HL-60 (cell line): ENCODE data around the gene NRXN3.

ENCODE experiments used
- DNase-seq, 2 experiments: peaks; one replicate each; pipeline ENCODE4 v3.0.0-alpha.2; 2010 to 2020; ENCODE audit warnings: low read depth in 1 of 2, low spot score in 1 of 2
- H3K27ac ChIP-seq: fragments of 250-450 bp; sonication (Bioruptor Pico); replicated peaks from 2 replicates; pipeline ENCODE4 v1.5.1; 2020; ENCODE audit warnings: mild to moderate bottlenecking, moderate library complexity
- H3K27me3 ChIP-seq: fragments of 250-450 bp; sonication (Bioruptor Pico); 2 replicates; pipeline ENCODE4 v1.5.1; 2021; ENCODE audit warnings: mild to moderate bottlenecking, moderate library complexity; ENCODE audit not compliant: insufficient read depth, poor library complexity, severe bottlenecking
- H3K4me3 ChIP-seq: replicated peaks from 2 replicates; pipeline ENCODE4 v1.5.1; 2011; ENCODE audit warnings: mild to moderate bottlenecking, control low read depth, low read length; ENCODE audit not compliant: insufficient read depth
- CTCF ChIP-seq: IDR thresholded peaks from one replicate; pipeline ENCODE4 v1.5.1; 2011; ENCODE audit warnings: low read length, control low read depth, inconsistent platforms; ENCODE audit not compliant: insufficient read depth
- GABPA ChIP-seq: IDR thresholded peaks from 2 replicates; pipeline ENCODE4 v1.6.1; 2012; ENCODE audit warnings: low read depth
- POLR2AphosphoS5 ChIP-seq: IDR thresholded peaks from 2 replicates; pipeline ENCODE4 v1.6.1; 2012; ENCODE audit warnings: low read depth
- REST ChIP-seq: IDR thresholded peaks from 2 replicates; pipeline ENCODE4 v1.6.1; 2012; ENCODE audit warnings: low read depth; ENCODE audit not compliant: insufficient replicate concordance
- SPI1 ChIP-seq: IDR thresholded peaks from 2 replicates; pipeline ENCODE4 v1.6.1; 2012; ENCODE audit warnings: low read depth, mild to moderate bottlenecking, borderline replicate concordance

NRXN3 gene

DNA sequence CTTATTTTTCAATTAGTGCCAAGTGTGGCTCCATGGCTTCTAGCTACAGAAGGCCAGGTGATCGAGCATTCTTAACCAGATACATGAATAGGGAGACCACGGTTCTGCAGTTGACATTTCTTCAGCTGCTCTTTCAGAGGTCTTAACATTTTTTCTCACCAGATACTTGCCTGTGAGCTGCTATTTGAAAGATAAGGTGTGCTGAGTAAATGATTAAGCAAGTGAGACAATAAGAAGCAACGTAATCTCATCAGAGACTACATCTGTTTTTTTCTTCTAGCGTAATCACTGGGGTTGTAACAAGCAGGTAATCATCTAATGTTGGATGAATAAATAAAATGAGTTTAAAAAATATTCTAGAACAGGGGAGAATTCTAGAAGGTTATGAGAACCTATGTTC is 1128.2 kb downstream of the NRXN3 start:
- Histone ChIP-seq H3K27ac (no peak overlapping the region), H3K27me3 (no peaks in the 10 kb centered on the region), H3K4me3 (no peak overlapping the region)
- TF ChIP-seq GABPA (no peak), REST (no peak), SPI1 (no peak), POLR2AphosphoS5 (no peak), CTCF (no peak)
- no peak for DNase-seq

GRCh38 chr14:79299162-79299561 is 1129.0 kb downstream of the NRXN3 start:
- Histone ChIP-seq H3K27ac (no peak overlapping the region), H3K27me3 (no peaks in the 10 kb centered on the region), H3K4me3 (no peak overlapping the region)
- TF ChIP-seq CTCF (no peak), SPI1 (no peak), POLR2AphosphoS5 (no peak), GABPA (no peak), REST (no peak)
- no peak for DNase-seq

DNA sequence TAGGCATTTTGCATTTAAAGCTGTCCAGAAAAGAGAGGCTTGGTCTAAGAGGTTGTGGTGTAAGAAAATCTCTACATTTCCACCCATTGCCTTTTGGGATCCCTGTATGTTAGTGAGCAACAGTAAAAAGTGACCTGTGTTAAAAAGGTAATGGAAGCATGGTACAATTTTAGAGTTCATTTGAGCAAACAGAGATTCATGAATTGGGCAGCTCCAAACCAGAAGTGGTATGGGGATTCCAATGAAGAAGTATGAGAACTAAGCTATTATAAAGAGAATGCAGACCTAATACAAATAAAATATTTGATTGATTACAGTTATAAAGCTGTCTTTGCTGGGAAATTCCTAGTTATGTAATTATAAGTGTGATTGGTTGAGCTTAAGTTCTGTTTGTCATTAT is 1134.1 kb downstream of the NRXN3 start:
- no peak for DNase-seq
- TF ChIP-seq POLR2AphosphoS5 = no peak
- no peak for TF ChIP-seq CTCF
- TF ChIP-seq REST = no peak
- TF ChIP-seq GABPA = no peak
- no peak for TF ChIP-seq SPI1
- Histone ChIP-seq H3K27me3 (no peaks in the 10 kb centered on the region), H3K4me3 (no peak overlapping the region), H3K27ac (no peak overlapping the region)
